DOHH2 (cell line): ENCODE results near the gene CSNK2A1.
A peak's percentile ranks its signal among the peaks of the same experiment; 100 is the strongest.

Source experiments
- H3F3A ChIP-seq: fragments of 200-600 bp; sonication (generic), shearing (Covaris generic); 2 replicates; pipeline ENCODE4 v1.6.0; 2016; ENCODE audit warnings: antibody characterized with exemption, mild to moderate bottlenecking; ENCODE audit not compliant: control insufficient read depth, insufficient read depth
- H3K27ac ChIP-seq: fragments of 200-600 bp; sonication (generic); 2 replicates; pipeline ENCODE4 v1.5.1; 2014; ENCODE audit warnings: low read depth, mild to moderate bottlenecking, low read length, moderate library complexity
- H3K27me3 ChIP-seq: fragments of 200-600 bp; sonication (generic); 2 replicates; pipeline ENCODE4 v1.6.1; 2014; ENCODE audit warnings: mild to moderate bottlenecking, low read length, mixed read lengths; ENCODE audit not compliant: control insufficient read depth
- H3K36me3 ChIP-seq: fragments of 200-600 bp; sonication (generic); 2 replicates; pipeline ENCODE4 v1.6.1; 2014; ENCODE audit warnings: mild to moderate bottlenecking, low read length, moderate library complexity, mixed read lengths; ENCODE audit not compliant: control insufficient read depth
- H3K4me1 ChIP-seq: fragments of 200-600 bp; sonication (generic); 2 replicates; pipeline ENCODE4 v1.6.1; 2014; ENCODE audit warnings: mild to moderate bottlenecking, low read length, mixed read lengths; ENCODE audit not compliant: control insufficient read depth
- H3K4me2 ChIP-seq: fragments of 200-600 bp; sonication (generic); 2 replicates; pipeline ENCODE4 v1.6.0; 2014; ENCODE audit warnings: mild to moderate bottlenecking, low read length, moderate library complexity
- H3K4me3 ChIP-seq: fragments of 200-600 bp; sonication (generic); 2 replicates; pipeline ENCODE4 v1.5.1; 2014; ENCODE audit warnings: mild to moderate bottlenecking, low read length, mixed read lengths
- H3K79me2 ChIP-seq: fragments of 200-600 bp; sonication (generic); 2 replicates; pipeline ENCODE4 v1.6.1; 2014; ENCODE audit warnings: mild to moderate bottlenecking, low read length, mixed read lengths; ENCODE audit not compliant: control insufficient read depth
- H3K9me2 ChIP-seq: fragments of 200-600 bp; sonication (generic); replicated peaks from 2 replicates; pipeline ENCODE4 v1.6.1; 2014; ENCODE audit warnings: mild to moderate bottlenecking, low read length, mixed read lengths; ENCODE audit not compliant: control insufficient read depth
- H3K9me3 ChIP-seq: fragments of 200-600 bp; sonication (generic); 2 replicates; pipeline ENCODE4 v1.6.1; 2014; ENCODE audit warnings: antibody characterized with exemption, low read length, mixed read lengths; ENCODE audit not compliant: control insufficient read depth, insufficient read depth
- H4K20me1 ChIP-seq: fragments of 200-600 bp; sonication (generic); 2 replicates; pipeline ENCODE4 v1.6.0; 2014; ENCODE audit warnings: low read depth, mild to moderate bottlenecking, antibody characterized with exemption, low read length, moderate library complexity; ENCODE audit not compliant: control insufficient read depth, insufficient read depth
- CTCF ChIP-seq: fragments of 200-600 bp; sonication (generic); IDR thresholded peaks from one replicate; pipeline ENCODE4 v1.5.1; 2014; ENCODE audit warnings: antibody characterized with exemption, mild to moderate bottlenecking, low read depth, low read length; ENCODE audit not compliant: poor library complexity, severe bottlenecking
- EZH2phosphoT487 ChIP-seq: fragments of 200-600 bp; sonication (generic); IDR thresholded peaks from 2 replicates; pipeline ENCODE4 v1.6.1; 2017; ENCODE audit warnings: borderline replicate concordance, mild to moderate bottlenecking, antibody characterized with exemption, low read length, moderate library complexity, mixed read lengths

The CSNK2A1 gene

GRCh38 chr20:542777-543368, 717 bp downstream of the CSNK2A1 start:
- peaks cover 57% of the 10 kb centered on the region for H3K79me2 ChIP-seq
- peaks cover 40% of the 10 kb centered on the region for H3K36me3 ChIP-seq
- H3K4me1 ChIP-seq, result peaks cover 52% of the 10 kb centered on the region
- TF ChIP-seq EZH2phosphoT487 (no peak), CTCF (no peak)
- H3K9me3 ChIP-seq, result peaks cover 3% of the 10 kb centered on the region; the same call in 1 of the 2 replicates
- H4K20me1 ChIP-seq, result peaks cover 14% of the 10 kb centered on the region; the same call in 1 of the 2 replicates
- no peaks in the 10 kb centered on the region for H3K9me2 ChIP-seq
- H3K27ac ChIP-seq, result peak overlapping the region; percentile 64
- H3K4me2 ChIP-seq, result peak overlapping the region; percentile 84
- no peaks in the 10 kb centered on the region for H3K27me3 ChIP-seq
- H3F3A ChIP-seq, result no peaks in the 10 kb centered on the region
- peak overlapping the region; percentile 95 for H3K4me3 ChIP-seq

- TF ChIP-seq CTCF (no peak), EZH2phosphoT487 (no peak)
- H3K79me2 ChIP-seq, result peaks cover 80% of the 10 kb centered on the region
- peaks cover 40% of the 10 kb centered on the region for H3K36me3 ChIP-seq
- no peaks in the 10 kb centered on the region for H3K9me2 ChIP-seq
- peak overlapping the region; percentile 10 for H3K4me2 ChIP-seq
- H3F3A ChIP-seq, result no peaks in the 10 kb centered on the region
- peaks cover 24% of the 10 kb centered on the region for H4K20me1 ChIP-seq
- H3K4me3 ChIP-seq, result no peak overlapping the region
- no peaks in the 10 kb centered on the region for H3K27me3 ChIP-seq
- peaks cover 75% of the 10 kb centered on the region for H3K4me1 ChIP-seq
- peaks cover 3% of the 10 kb centered on the region; the same call in 1 of the 2 replicates for H3K9me3 ChIP-seq
- no peak overlapping the region for H3K27ac ChIP-seq
Measured at GRCh38 chr20:540391-541201, 3.0 kb downstream of the CSNK2A1 start.

GRCh38 chr20:539848-540247, 3.7 kb downstream of the CSNK2A1 start:
- Histone ChIP-seq H3K4me2 (peak overlapping the region; percentile 10), H3K9me2 (no peaks in the 10 kb centered on the region), H3K36me3 (peaks cover 43% of the 10 kb centered on the region), H3K9me3 (peaks cover 3% of the 10 kb centered on the region; the same call in 1 of the 2 replicates), H4K20me1 (peaks cover 25% of the 10 kb centered on the region), H3K27me3 (no peaks in the 10 kb centered on the region), H3K79me2 (peaks cover 87% of the 10 kb centered on the region), H3K4me3 (no peak overlapping the region), H3K27ac (no peak overlapping the region), H3K4me1 (peaks cover 82% of the 10 kb centered on the region), H3F3A (no peaks in the 10 kb centered on the region)
- no peak for TF ChIP-seq CTCF
